Lung (tissue), 12 donors: ENCODE data around the gene KCNJ10. TPM values are rescaled to one million over a fixed set of nuclear protein-coding genes. Genes with fewer than 3 reads are reported as not detected.

ENCODE experiments used
- ATAC-seq: fragments of 200-7000 bp; cut with Tn5 transposase; one replicate; pipeline ENCODE4 v1.9.1; 2020; ENCODE audit warnings: moderate number of reproducible peaks; ENCODE audit not compliant: insufficient read depth, low FRiP score
- DNase-seq, 3 donors: peaks; one replicate each; pipeline ENCODE4 v3.0.0-alpha.2; 2013 to 2017
- H3K27ac ChIP-seq, 2 donors: one replicate each; pipeline ENCODE4 v1.5.1; 2013; ENCODE audit warnings: mild to moderate bottlenecking in 2 of 2, moderate library complexity in 2 of 2, control low read depth in 1 of 2, inconsistent platforms in 1 of 2, low read depth in 1 of 2, low read length in 1 of 2
- H3K27me3 ChIP-seq, 3 donors: one replicate each; pipeline ENCODE4 v1.5.1; 2013; ENCODE audit warnings: low read length in 2 of 3; ENCODE audit not compliant: control insufficient read depth in 3 of 3, insufficient read depth in 3 of 3
- H3K36me3 ChIP-seq, 4 donors: one replicate each; pipeline ENCODE4 v1.5.1; 2013; ENCODE audit warnings: low read length in 4 of 4, mild to moderate bottlenecking in 1 of 4, moderate library complexity in 1 of 4; ENCODE audit not compliant: control insufficient read depth in 4 of 4, insufficient read depth in 4 of 4
- H3K4me1 ChIP-seq, 5 donors: one replicate each; pipeline ENCODE4 v1.5.1; 2013; ENCODE audit warnings: low read length in 5 of 5, mild to moderate bottlenecking in 2 of 5, moderate library complexity in 1 of 5; ENCODE audit not compliant: control insufficient read depth in 5 of 5, insufficient read depth in 5 of 5
- H3K4me3 ChIP-seq: one replicate; pipeline ENCODE4 v1.5.1; 2013; ENCODE audit warnings: mild to moderate bottlenecking, control low read depth, moderate library complexity
- H3K9ac ChIP-seq, 2 donors: one replicate each; pipeline ENCODE4 v1.5.1; 2013; ENCODE audit warnings: low read length in 2 of 2, control low read depth in 1 of 2; ENCODE audit not compliant: insufficient read depth in 1 of 2
- H3K9me3 ChIP-seq, 4 donors: one replicate each; pipeline ENCODE4 v1.5.1; 2013; ENCODE audit warnings: low read length in 3 of 4, mild to moderate bottlenecking in 1 of 4, moderate library complexity in 1 of 4; ENCODE audit not compliant: control insufficient read depth in 4 of 4, insufficient read depth in 3 of 4
- CTCF ChIP-seq: IDR thresholded peaks from 2 replicates; pipeline ENCODE4 v1.5.1; 2012; ENCODE audit warnings: mild to moderate bottlenecking; ENCODE audit errors: control extremely low read depth, extremely low read depth
- WGBS, 2 donors: extraction: QIAGEN DNeasy Blood & Tissue Kit; methylation state at CpG; one replicate each; pipeline ENCODE4 v1.1.7; 2013; 5-methylcytosine and 5-hydroxymethylcytosine counted together
- polyA plus RNA-seq, 2 donors: library from polyadenylated mRNA; stranded (reverse); fragments of 200-250 nt; gene quantifications; one replicate each; pipeline ENCODE4 v1.2.1, GENCODE V29; 2013
- total RNA-seq, 2 donors: library from RNA; depleted of rRNA in 1 of 2; stranded (reverse); fragments of >200 nt in 1 of 2; gene quantifications; one replicate each; pipeline ENCODE4 v1.2.1, GENCODE V29; 2014 to 2021
- donor health status: control.
- donor health status: control.
- donor health status: Bipolar disorder and iron deficiency.
- donor health status: healthy.
- donor health status: DM: yes; HTN: yes; CAD: no.

The KCNJ10 gene
- total and polyA plus RNA-seq, 4 donors = 0.02 to 0.37 (median 0.10) TPM

DNA sequence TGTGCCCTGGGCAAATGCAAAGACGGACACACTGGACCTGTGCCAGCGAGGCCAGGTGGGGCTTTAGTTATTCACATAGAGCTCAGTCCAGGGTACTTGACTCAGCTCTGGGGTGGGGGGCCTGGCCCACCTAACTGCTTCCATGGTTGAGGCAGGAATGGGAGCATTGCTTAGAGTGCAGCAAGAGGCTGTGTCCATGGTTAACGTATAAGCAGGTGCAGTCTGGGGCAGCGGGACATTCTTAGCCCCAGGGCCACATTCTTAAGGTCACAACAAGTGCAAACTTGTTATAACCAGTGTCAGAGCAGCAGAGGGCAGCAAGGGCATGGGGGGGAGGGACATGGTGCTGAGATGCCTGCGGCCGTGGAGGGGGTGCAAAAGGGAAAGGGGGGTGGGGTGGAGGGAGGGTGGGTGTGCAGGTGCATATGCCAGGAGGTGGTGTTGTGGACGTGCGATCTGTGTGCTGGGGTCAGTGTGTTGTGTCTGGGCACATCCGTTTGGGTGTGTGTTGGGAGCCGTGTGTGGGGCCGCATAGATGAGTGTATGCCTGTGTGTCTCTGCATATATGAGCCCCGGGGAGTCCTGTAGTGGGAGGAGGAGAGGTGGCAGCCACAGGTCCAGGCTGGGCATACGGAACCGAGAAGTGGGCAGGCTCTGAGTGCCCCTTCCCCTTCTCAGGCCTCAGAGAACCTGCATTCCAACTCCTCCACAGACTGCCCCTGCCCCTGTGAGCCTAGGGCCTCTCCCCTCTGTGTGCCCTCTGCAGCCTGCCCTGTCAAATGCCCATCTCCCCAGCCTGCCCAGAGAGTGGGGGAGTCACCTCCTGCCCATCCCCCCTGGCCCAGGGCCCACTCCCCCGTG, 8.4 kb downstream of the KCNJ10 start:
- H3K4me3 ChIP-seq = no peak overlapping the region
- no peak overlapping the region for H3K27ac ChIP-seq
- H3K9ac ChIP-seq = no peak overlapping the region
- ATAC-seq (no peak), DNase-seq (no peak)
- 57 to 82% methylated on average over 15 of the region's 15 CpGs for WGBS, 2 donors
- H3K4me1 ChIP-seq = no peaks in the 10 kb centered on the region
- H3K27me3 ChIP-seq = peaks cover 0 to 4% (median 0%) of the 10 kb centered on the region in 3 donors
- no peaks in the 10 kb centered on the region for H3K9me3 ChIP-seq
- no peaks in the 10 kb centered on the region for H3K36me3 ChIP-seq
- no peak for TF ChIP-seq CTCF

DNA sequence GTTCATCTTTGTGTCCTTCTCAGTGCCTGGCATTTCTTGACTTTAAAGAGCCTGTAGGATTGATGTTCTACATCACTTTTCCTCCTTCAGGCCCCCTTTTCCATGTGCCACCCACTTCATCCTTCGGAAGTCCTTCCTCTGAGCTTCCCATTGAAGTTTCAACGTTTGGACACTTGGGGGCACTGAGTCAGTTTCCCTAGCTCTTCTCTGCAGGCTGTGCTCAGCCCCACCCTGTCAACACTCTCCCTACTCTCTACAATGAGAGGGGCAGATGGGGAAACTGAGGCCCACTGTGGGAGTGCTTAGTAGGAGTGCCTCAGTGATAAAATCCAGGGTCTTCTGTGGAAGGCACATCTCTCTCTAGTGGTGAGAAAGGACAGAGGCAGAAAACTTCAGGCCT, 11.9 kb downstream of the KCNJ10 start:
- ATAC-seq (no peak), DNase-seq (no peak)
- Histone ChIP-seq H3K4me1 (no peaks in the 10 kb centered on the region), H3K9ac (no peak overlapping the region), H3K9me3 (no peaks in the 10 kb centered on the region), H3K27ac (no peak overlapping the region), H3K27me3 (peaks cover 0 to 4% (median 0%) of the 10 kb centered on the region in 3 donors), H3K4me3 (no peak overlapping the region), H3K36me3 (no peaks in the 10 kb centered on the region)
- TF ChIP-seq CTCF = no peak
- 39 to 44% methylated on average over 2 of the region's 2 CpGs for WGBS, 2 donors

DNA sequence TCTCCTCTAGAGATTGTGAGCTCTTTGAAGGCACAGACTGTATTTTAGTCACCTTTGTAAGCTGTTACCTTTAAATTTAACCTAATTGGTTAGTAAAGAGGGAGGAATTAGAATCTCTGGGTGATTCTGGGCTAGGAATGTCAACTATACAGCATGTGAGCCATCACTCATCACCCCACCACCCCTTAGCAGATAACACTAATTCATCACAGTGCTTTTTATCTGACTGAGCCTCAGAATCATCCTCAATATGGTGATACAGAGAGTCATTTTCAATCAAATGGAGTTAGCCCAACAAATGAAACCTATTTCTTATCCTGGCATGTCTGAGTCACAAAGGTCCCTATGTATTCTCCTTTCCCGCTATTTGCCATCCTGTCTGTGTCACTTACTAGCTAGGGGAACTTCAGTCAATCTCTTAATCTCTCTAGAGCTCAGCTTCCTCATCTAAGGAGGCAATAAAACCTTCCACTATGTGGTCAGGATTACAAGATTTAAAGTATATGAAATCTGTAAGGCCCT, 13.3 kb downstream of the KCNJ10 start:
- Histone ChIP-seq H3K4me1 (no peaks in the 10 kb centered on the region), H3K27me3 (peaks cover 0 to 4% (median 0%) of the 10 kb centered on the region in 3 donors), H3K36me3 (no peaks in the 10 kb centered on the region), H3K27ac (no peak overlapping the region), H3K9ac (no peak overlapping the region), H3K4me3 (no peak overlapping the region), H3K9me3 (no peaks in the 10 kb centered on the region)
- DNase-seq = no peak
- no peak for ATAC-seq
- no peak for TF ChIP-seq CTCF
- WGBS, 2 donors = 67 to 80% methylated on average over 1 of the region's 1 CpG
